HCT116 (cell line): Measurements from ENCODE around the gene AGK. TPM values are rescaled to one million over a fixed set of nuclear protein-coding genes. Genes with fewer than 3 reads are reported as not detected.

Source experiments
- ATAC-seq: fragments of 200-7000 bp; cut with Tn5 transposase; 2 replicates; pipeline ENCODE4 v1.9.1; 2020; ENCODE audit warnings: mild to moderate bottlenecking, moderate library complexity
- BruUV-seq: library from RNA; stranded (reverse); fragments of 400-500 nt; replicated peaks from 2 replicates; lab custom pipeline; 2021; lab: Mats Ljungman, UMichigan
- CTCF ChIA-PET: fragments of 300-600 bp; sonication (Branson Sonifier 250); formaldehyde crosslinking; loops from one replicate; lab custom pipeline; 2021; ENCODE audit warnings: antibody characterized with exemption; lab: Charles Lee
- POLR2A ChIA-PET: fragments of 300-600, 350-600 bp; sonication (Branson Sonifier 250); formaldehyde crosslinking; loops from one replicate; lab custom pipeline; 2021; ENCODE audit warnings: antibody characterized with exemption; lab: Charles Lee
- RAD21 ChIA-PET, 2 experiments: fragments of 300-600 bp; sonication (Branson Sonifier 250); formaldehyde crosslinking; loops; one replicate each; lab custom pipeline; 2023; ENCODE audit warnings: low total read pairs in 2 of 2; ENCODE audit not compliant: uncharacterized antibody in 2 of 2, unreplicated experiment in 2 of 2, low non-redundant PET in 1 of 2; lab: Charles Lee
- DNase-seq: peaks from one replicate; pipeline ENCODE4 v3.0.0-alpha.2; 2010; ENCODE audit warnings: low read depth, low spot score
- H2AFZ ChIP-seq: fragments of 200-600 bp; shearing (Covaris generic), sonication (generic); 2 replicates; pipeline ENCODE4 v1.6.1; 2017; ENCODE audit warnings: low read depth, mixed run types, mixed read lengths, antibody characterized with exemption, low read length; ENCODE audit not compliant: poor library complexity, severe bottlenecking
- H3K27ac ChIP-seq: 2 replicates; pipeline ENCODE4 v1.5.1; 2012; ENCODE audit warnings: low read depth, low read length
- H3K27me3 ChIP-seq: fragments of 200-600 bp; sonication (generic); 2 replicates; pipeline ENCODE4 v1.6.1; 2016; ENCODE audit warnings: mixed run types, low read length, mixed read lengths; ENCODE audit not compliant: insufficient read depth
- H3K36me3 ChIP-seq, 2 experiments: fragments of 200-500 bp in 1 of 2; fragments of 200-600 bp in 1 of 2; sonication (Bioruptor generic) in 1 of 2; sonication (generic) in 1 of 2; 2 replicates each; pipeline versions ENCODE4 v1.5.1 to v1.6.1; 2014 to 2016; ENCODE audit warnings: low read length in 2 of 2, inconsistent platforms in 1 of 2, mixed read lengths in 1 of 2, mixed run types in 1 of 2; ENCODE audit not compliant: insufficient read depth in 2 of 2, control insufficient read depth in 1 of 2
- H3K4me1 ChIP-seq, 2 experiments: fragments of 200-600 bp in 1 of 2; sonication (generic) in 1 of 2; 2 replicates each; pipeline versions ENCODE4 v1.5.1 to v1.6.1; 2012 to 2017; ENCODE audit warnings: low read length in 2 of 2, inconsistent platforms in 1 of 2, mild to moderate bottlenecking in 1 of 2, mixed read lengths in 1 of 2, mixed run types in 1 of 2, moderate library complexity in 1 of 2; ENCODE audit not compliant: insufficient read depth in 2 of 2, control insufficient read depth in 1 of 2
- H3K4me2 ChIP-seq: fragments of 200-600 bp; sonication (generic); 2 replicates; pipeline ENCODE4 v1.6.1; 2017; ENCODE audit warnings: mixed run types, low read length, mixed read lengths
- H3K4me3 ChIP-seq, 2 experiments: fragments of 200-600 bp in 1 of 2; sonication (generic) in 1 of 2; replicated peaks in 1 of 2; 2 replicates each; pipeline ENCODE4 v1.5.1; 2011 to 2016; ENCODE audit warnings: low read length in 2 of 2, control low read depth in 1 of 2, low read depth in 1 of 2, mild to moderate bottlenecking in 1 of 2, mixed read lengths in 1 of 2, mixed run types in 1 of 2
- H3K79me2 ChIP-seq: fragments of 200-600 bp; sonication (generic); 2 replicates; pipeline ENCODE4 v1.6.1; 2017; ENCODE audit warnings: mild to moderate bottlenecking, mixed run types, low read length, moderate library complexity, mixed read lengths; ENCODE audit not compliant: insufficient read depth
- H3K9ac ChIP-seq: fragments of 200-600 bp; sonication (generic); 2 replicates; pipeline ENCODE4 v1.6.1; 2016; ENCODE audit warnings: low read length, mixed read lengths
- H3K9me2 ChIP-seq: fragments of 200-600 bp; sonication (generic), shearing (Covaris generic); 2 replicates; pipeline ENCODE4 v1.6.1; 2017; ENCODE audit warnings: mixed run types, mild to moderate bottlenecking, moderate library complexity; ENCODE audit not compliant: insufficient read depth
- H3K9me3 ChIP-seq, 2 experiments: fragments of 200-500 bp in 1 of 2; fragments of 200-600 bp in 1 of 2; sonication (Bioruptor generic) in 1 of 2; sonication (generic) in 1 of 2; 2 replicates each; pipeline ENCODE4 v1.6.1; 2014 to 2017; ENCODE audit warnings: low read length in 2 of 2, mixed read lengths in 2 of 2, inconsistent platforms in 1 of 2, low read depth in 1 of 2, mild to moderate bottlenecking in 1 of 2, mixed run types in 1 of 2, moderate library complexity in 1 of 2; ENCODE audit not compliant: control insufficient read depth in 1 of 2, insufficient read depth in 1 of 2
- H4K20me1 ChIP-seq: fragments of 200-600 bp; sonication (generic), shearing (Covaris generic); 2 replicates; pipeline ENCODE4 v1.6.1; 2017; ENCODE audit warnings: mixed run types, mild to moderate bottlenecking, moderate library complexity; ENCODE audit not compliant: insufficient read depth
- CBX3 ChIP-seq: IDR thresholded peaks from 2 replicates; pipeline ENCODE4 v1.6.1; 2012; ENCODE audit warnings: low read depth
- CEBPB ChIP-seq: IDR thresholded peaks from 2 replicates; pipeline ENCODE4 v1.6.1; 2012; ENCODE audit warnings: low read depth
- CTCF ChIP-seq, 3 experiments: fragments of 200-600 bp in 1 of 3; sonication (generic) in 1 of 3; IDR thresholded peaks in 2 of 3; conservative IDR thresholded peaks in 1 of 3; 2 replicates each; pipeline ENCODE4 v1.5.1; 2012 to 2017; ENCODE audit warnings: low read depth in 2 of 3, low read length in 2 of 3, antibody characterized with exemption in 1 of 3, borderline replicate concordance in 1 of 3, control low read depth in 1 of 3, mild to moderate bottlenecking in 1 of 3, mixed read lengths in 1 of 3, mixed run types in 1 of 3, moderate library complexity in 1 of 3; ENCODE audit not compliant: insufficient read depth in 1 of 3
- FOSL1 ChIP-seq: IDR thresholded peaks from 2 replicates; pipeline ENCODE4 v1.6.1; 2012; ENCODE audit warnings: low read depth
- JUND ChIP-seq: IDR thresholded peaks from 2 replicates; pipeline ENCODE4 v1.6.1; 2012
- MAX ChIP-seq: IDR thresholded peaks from 2 replicates; pipeline ENCODE4 v1.6.1; 2012
- POLR2A ChIP-seq: IDR thresholded peaks from 2 replicates; pipeline ENCODE4 v1.7.0; 2011; ENCODE audit warnings: borderline replicate concordance; ENCODE audit not compliant: insufficient read depth, insufficient read length; ENCODE audit errors: extremely low read depth
- POLR2AphosphoS5 ChIP-seq: IDR thresholded peaks from 2 replicates; pipeline ENCODE4 v1.6.1; 2011; ENCODE audit warnings: mild to moderate bottlenecking, low read depth, low read length, moderate library complexity
- SP1 ChIP-seq: IDR thresholded peaks from 2 replicates; pipeline ENCODE4 v1.6.1; 2012; ENCODE audit warnings: low read depth
- SRF ChIP-seq: IDR thresholded peaks from 2 replicates; pipeline ENCODE4 v1.6.1; 2012; ENCODE audit warnings: low read depth
- ZBTB33 ChIP-seq: IDR thresholded peaks from 2 replicates; pipeline ENCODE4 v1.6.1; 2011; ENCODE audit warnings: mild to moderate bottlenecking, low read length, moderate library complexity; ENCODE audit not compliant: insufficient replicate concordance; ENCODE audit errors: extremely low read depth
- ZNF274 ChIP-seq: fragments of 200-500 bp; sonication (Bioruptor generic); IDR thresholded peaks from 2 replicates; pipeline ENCODE4 v1.6.1; 2014; ENCODE audit warnings: mild to moderate bottlenecking, low read depth, low read length, inconsistent platforms
- intact Hi-C: fragments of 100-400 bp; cut with micrococcal nuclease; formaldehyde crosslinking; loops from 2 replicates; pipeline ENCODE4 v1.10.0; 2022
- total RNA-seq: library from RNA; stranded (reverse); gene quantifications from one replicate; pipeline ENCODE4 v1.2.1, GENCODE V29; 2021; ENCODE audit not compliant: unreplicated experiment

The AGK gene
- total RNA-seq, 1 experiment from 2014 or later, result 36.3 TPM

- intact Hi-C loops, result no loop called here
- Histone ChIP-seq H3K4me3 (no peak overlapping the region), H2AFZ (no peak overlapping the region), H3K9ac (no peak overlapping the region), H3K36me3 (no peaks in the 10 kb centered on the region), H4K20me1 (no peaks in the 10 kb centered on the region), H3K9me2 (no peaks in the 10 kb centered on the region; the same call in 1 of the 2 replicates), H3K4me1 (no peaks in the 10 kb centered on the region), H3K79me2 (no peaks in the 10 kb centered on the region), H3K27me3 (peaks cover 18% of the 10 kb centered on the region), H3K4me2 (no peak overlapping the region), H3K27ac (no peak overlapping the region), H3K9me3 (no peaks in the 10 kb centered on the region)
- TF ChIP-seq CEBPB (no peak), POLR2AphosphoS5 (no peak), SP1 (no peak), JUND (no peak), SRF (no peak), ZNF274 (no peak), CTCF (IDR thresholded peaks at IDR 0.05 in 2 of 3, conservative IDR thresholded peaks at IDR 0.05 in 1 of 3; ENCODE audit: borderline replicate concordance in 1 of 3, insufficient read depth in 1 of 3, low read depth in 2 of 3, low read length in 2 of 3) (no peak), CBX3 (no peak), POLR2A (no peak), MAX (no peak)
- DNase-seq, result no peak
- ATAC-seq, result no peak
- POLR2A ChIA-PET, result no interaction called here
- RAD21 ChIA-PET, result no interaction called here
- CTCF ChIA-PET, result interaction anchor here (1.3 kb wide), 1 partner anchor 11 kb away, joined by 3 read pairs; no protein-coding TSS in a partner anchor
- no TSS peak for BruUV-seq
Measured at GRCh38 chr7:141544831-141545230, 6.4 kb upstream of the AGK start.

- no peaks in the 10 kb centered on the region; the same call in 1 of the 2 replicates for H3K9me2 ChIP-seq
- H3K36me3 ChIP-seq, result no peaks in the 10 kb centered on the region; a peak in 1 of 4 replicates
- no TSS peak for BruUV-seq
- ChIA-PET CTCF (no interaction called here), RAD21 (no interaction called here), POLR2A (no interaction called here)
- ATAC-seq (no peak), DNase-seq (no peak)
- intact Hi-C loops, result no loop called here
- TF ChIP-seq JUND, result no peak
- TF ChIP-seq POLR2AphosphoS5, result no peak
- TF ChIP-seq SP1, result no peak
- TF ChIP-seq ZNF274, result no peak
- no peak for TF ChIP-seq ZBTB33
- TF ChIP-seq FOSL1, result no peak
- no peaks in the 10 kb centered on the region for H3K9me3 ChIP-seq
- H3K4me1 ChIP-seq, result peaks cover 4 to 15% of the 10 kb centered on the region in 2 experiments; a peak in 2 of 4 replicates
- H3K79me2 ChIP-seq, result peaks cover 22% of the 10 kb centered on the region
- no peaks in the 10 kb centered on the region for H3K27me3 ChIP-seq
- no peak overlapping the region for H2AFZ ChIP-seq
- H3K4me3 ChIP-seq, result no peak overlapping the region
- no peak overlapping the region for H3K27ac ChIP-seq
- H4K20me1 ChIP-seq, result no peaks in the 10 kb centered on the region
- no peak overlapping the region for H3K4me2 ChIP-seq
- no peak overlapping the region for H3K9ac ChIP-seq
Measured at GRCh38 chr7:141549582-141549981, 1.6 kb upstream of the AGK start.
